GDM1 (cell line): ENCODE data around the gene SPATA3.

Source experiments
- DNase-seq: peaks from one replicate; lab custom pipeline; 2025; lab: John Stamatoyannopoulos, UW

SPATA3 gene

DNA sequence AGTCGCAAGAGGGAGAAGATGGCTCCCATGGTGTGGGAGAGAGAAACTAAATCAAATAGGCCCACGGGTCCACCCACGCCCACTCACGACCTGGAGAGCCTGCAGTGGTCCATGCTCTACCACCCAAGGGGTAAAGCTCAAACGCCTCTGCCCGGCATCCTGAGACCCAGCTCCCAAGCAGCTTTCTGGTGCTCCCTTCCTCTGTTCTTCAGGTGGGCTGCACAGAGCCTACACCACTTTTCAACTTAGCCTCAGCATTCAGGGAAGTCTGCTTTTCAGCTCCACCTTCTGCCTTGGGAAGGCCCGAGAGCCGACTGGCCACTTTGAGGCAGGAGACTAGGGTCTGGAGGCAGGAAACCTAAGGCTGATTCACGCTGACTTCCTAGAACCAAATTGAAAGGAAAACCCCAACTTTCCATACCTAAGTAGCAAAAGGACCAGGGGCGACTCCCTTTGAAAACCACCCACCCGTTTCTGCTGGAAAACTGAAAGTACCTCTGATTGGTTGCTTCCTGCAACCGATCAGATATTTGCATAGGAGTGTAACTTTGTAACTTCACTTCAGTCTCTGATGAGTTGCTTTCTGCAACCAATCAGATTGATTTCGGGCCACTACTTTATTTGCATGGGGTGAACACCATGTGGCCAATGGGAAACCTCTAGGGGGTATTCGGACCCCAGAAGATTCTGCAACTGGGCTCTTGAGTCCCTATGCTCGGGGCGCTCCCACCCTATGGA is 26.8 kb upstream of the SPATA3 start:
- DNase-seq = no peak

DNA sequence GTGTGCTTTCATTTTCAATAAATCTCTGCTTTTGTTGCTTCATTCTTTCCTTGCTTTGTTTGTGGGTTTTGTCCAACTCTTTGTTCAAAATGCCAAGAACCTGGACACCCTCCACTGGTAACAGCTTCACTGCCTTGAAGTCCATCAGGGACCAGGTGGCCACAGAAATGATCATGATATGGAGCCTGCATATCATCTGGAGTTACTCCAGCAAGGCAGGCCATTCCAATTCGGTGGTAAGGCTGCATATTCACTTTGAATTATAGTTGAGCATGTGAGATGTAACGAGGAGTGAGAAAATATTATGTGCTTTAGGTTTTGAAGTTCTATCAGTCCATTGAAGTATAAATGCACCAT is 26.3 kb upstream of the SPATA3 start:
- DNase-seq = no peak

GRCh38 chr2:230972046-230972445 is 23.9 kb upstream of the SPATA3 start:
- DNase-seq = no peak

GRCh38 chr2:230974096-230974913 is 21.6 kb upstream of the SPATA3 start:
- DNase-seq = no peak

DNA sequence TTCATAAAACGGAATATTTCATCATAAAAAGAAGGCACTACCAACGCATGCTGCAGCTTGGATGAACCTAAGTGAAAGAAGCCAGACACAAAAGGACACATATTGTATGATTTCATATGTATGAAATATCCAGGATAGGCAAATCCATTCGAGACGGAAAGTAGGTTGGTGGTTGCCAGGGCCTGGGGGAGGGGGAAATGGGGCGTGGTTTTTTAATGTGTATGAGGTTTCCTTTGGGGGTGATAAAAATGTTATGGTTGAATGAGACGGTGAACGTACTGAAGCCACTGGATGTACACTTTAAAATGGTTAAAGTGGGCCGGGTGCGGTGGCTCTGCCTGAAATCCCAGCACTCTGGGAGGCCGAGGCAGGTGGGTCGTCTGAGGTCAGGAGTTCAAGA is 20.0 kb upstream of the SPATA3 start:
- no peak for DNase-seq

GRCh38 chr2:230976671-230977171 is 19.2 kb upstream of the SPATA3 start:
- DNase-seq = no peak

GRCh38 chr2:230980468-230980867 is 15.5 kb upstream of the SPATA3 start:
- DNase-seq = no peak

DNA sequence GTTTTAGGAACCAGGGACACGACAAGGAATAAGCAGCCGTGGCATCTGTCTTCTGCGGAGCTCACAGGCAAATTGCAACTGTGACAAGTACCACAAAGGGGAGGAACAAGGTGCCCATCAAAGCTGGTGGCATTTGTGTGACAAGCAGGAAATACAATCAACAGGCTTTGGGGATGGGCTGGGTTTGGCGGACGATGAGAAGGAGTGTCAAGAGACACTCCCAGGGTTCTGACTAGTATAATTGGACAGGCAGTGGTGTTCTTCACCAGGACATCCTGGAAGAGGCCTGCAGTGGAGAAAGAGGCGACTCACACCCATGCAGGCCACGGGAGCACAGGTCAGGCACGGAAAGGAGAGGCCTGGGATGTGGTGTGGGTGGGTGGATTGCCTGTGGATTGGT is 14.2 kb upstream of the SPATA3 start:
- no peak for DNase-seq

- no peak for DNase-seq
Observed at GRCh38 chr2:230982126-230982525, 13.8 kb upstream of the SPATA3 start.

GRCh38 chr2:230982528-230982927 is 13.4 kb upstream of the SPATA3 start:
- no peak for DNase-seq

- no peak for DNase-seq
Observed at GRCh38 chr2:230983566-230983965, 12.4 kb upstream of the SPATA3 start.

DNA sequence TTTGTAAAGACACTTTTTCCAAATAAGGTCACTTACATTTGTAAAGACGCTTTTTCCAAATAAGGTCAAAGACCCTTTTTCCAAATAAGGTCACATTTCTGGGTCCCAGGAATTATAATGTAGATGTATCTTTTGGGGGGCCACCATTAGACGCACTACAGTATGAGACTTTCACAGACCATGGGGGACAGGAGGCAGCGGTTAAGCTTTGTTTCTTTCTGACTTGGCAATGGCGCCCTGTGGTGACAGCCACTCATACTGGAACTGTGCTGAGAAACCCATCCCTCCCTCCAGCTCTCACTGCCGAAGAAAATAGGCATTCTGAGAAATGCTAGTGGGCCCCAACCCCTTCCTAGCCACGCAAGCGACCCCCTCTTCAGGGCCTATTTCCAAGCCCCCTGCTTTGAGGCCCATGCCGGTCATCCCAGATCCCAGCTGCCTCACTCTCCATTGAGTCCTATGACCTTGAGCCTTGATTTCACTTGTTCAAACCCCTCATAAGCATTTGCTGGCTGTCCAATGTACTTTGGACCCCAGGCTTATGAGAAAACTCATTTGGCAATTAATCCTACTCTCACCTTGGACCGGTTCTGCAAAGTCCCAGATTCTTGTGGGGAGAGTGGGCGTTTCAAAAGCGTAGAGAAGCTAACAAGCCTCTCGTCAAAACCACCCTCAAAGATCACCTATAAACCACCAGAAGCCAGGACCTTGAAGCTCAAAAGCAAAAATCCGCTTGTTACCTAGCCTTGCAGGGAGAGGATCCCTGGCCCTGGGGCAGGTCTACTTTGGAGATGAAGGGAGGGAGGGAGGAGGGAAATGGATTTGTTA is 11.3 kb upstream of the SPATA3 start:
- DNase-seq = no peak

DNA sequence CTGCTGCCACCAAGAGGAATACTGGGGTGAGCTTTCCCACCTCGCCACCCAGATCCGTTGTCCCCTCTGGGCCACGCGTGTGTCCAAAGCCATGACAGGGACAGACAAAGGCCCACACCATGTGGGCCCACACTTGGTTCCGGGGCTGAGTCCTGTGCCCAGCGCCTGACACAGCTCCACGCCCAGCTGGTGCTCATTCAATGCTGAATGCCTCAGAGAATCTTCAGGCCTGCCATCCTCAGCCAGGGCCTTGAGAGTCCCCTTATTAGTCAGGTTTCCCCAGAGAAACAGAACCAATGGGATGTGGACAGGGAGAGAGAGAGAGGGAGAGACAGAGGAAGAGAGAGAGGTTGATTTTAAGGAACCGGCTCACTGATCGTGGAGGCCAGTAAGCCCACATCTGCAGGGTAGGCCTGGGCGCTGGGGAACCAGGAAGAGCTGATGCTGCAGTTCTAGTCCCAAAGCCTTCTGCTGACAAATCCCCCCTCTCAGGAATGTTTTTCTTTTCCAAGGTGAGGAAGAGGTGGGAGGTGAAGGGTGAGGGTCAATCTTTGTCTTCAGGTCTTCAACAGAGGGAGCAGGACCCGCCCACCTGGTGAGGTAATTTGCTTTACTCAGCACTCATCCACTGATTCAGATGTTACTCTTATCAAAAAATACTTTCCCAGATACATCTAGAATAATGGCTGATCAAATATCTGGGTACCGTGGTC is 10.2 kb upstream of the SPATA3 start:
- DNase-seq = no peak

- no peak for DNase-seq
Observed at GRCh38 chr2:230986520-230987136, 9.3 kb upstream of the SPATA3 start.

DNA sequence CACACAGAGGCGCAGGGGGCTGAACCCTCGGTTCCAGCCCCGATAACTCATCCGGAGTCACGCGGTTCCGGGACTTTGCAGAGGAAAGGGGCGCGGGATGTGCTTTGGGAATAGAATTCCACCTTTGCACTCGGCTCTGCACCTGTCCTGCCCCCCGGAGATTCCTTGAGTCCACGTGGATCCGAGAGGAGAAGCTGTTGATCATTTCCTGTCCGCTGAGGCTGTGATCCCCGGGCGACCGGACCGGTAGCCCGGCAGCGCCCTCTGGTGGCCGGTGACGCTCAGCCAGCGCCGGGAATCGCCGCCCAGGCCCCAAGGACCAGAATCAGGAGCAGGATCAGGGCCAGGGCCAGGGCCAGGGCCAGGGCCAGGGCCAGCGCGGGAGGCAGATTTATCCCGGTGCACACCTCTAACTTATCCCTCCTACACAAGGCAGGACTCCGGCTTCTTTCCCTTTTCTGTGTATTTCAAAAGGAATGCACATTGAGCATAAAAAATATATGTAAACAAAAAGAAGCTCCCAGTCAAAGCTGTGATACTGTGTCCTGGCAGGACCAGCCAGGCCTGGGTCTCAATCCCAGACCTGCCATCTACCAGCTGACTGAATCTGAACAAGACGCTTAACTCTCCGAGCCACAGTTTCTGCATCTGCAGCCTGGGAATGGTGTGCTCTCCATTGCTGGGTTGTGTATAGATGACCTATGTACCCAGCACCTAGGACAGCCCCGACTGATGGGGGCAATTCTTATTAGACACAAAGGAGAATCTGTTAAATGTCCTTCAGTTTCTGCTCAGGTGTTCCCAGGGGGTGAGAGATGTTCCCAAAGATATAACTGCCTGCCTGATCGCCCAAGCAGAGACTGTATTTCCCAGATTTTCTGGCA is 8.5 kb upstream of the SPATA3 start:
- DNase-seq = peak; percentile 25

GRCh38 chr2:230989731-230990130 is 6.2 kb upstream of the SPATA3 start:
- DNase-seq = no peak

- DNase-seq = no peak
Observed at GRCh38 chr2:230990131-230990898, 5.6 kb upstream of the SPATA3 start.

DNA sequence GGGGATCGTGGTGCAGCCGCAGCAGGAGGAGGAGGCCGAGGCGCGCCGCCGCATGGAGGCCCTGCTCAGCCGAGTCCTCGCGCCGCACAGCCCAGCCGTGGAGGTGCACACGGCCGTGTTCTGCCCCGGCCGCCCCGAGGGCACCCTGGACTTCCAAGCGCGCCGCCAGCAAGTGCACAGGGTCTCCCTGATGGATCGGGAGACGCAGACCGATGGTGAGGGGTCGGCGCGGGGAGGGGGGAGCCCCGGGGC is 5.1 kb upstream of the SPATA3 start:
- no peak for DNase-seq

DNA sequence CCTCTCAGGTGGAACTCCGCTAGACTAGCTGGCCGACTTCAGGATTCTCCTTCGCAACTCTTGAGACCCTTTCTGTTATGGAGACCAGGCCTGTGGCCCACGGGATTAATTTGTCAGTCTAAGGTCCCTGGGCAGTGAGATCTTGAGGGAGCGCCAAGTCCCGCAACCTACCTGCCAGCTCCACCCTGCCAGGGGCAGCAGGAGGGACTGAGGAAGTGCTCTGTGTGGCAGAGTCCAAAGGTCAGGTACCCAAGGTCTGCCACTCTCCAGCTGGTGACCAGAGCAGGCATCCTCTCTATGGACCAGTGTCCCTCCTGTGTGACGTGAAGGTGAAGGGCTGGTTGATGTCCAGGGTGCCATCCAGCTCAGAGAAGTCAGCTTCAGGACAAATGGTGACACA is 4.3 kb upstream of the SPATA3 start:
- DNase-seq = no peak

- DNase-seq = no peak
Observed at GRCh38 chr2:230996661-230997060, 740 bp downstream of the SPATA3 start.
